Measurements from ENCODE around the gene MALRD1.

Gene MALRD1

GRCh38 chr10:19111501-19112267 is 63.1 kb downstream of the MALRD1 start:
- no peak for DNase-seq

GRCh38 chr10:19117438-19117837 is 68.8 kb downstream of the MALRD1 start:
- no peak for DNase-seq

GRCh38 chr10:19119191-19119590 is 70.6 kb downstream of the MALRD1 start:
- DNase-seq = no peak

- DNase-seq = no peak
Observed at GRCh38 chr10:19120381-19120908, 71.8 kb downstream of the MALRD1 start.

- no peak for DNase-seq
Observed at GRCh38 chr10:19133992-19134391, 85.4 kb downstream of the MALRD1 start.

GRCh38 chr10:19142967-19143366 is 94.4 kb downstream of the MALRD1 start:
- no peak for DNase-seq

GRCh38 chr10:19144206-19144605 is 95.6 kb downstream of the MALRD1 start:
- no peak for DNase-seq

GRCh38 chr10:19154375-19154774 is 105.8 kb downstream of the MALRD1 start:
- DNase-seq = no peak

- no peak for DNase-seq
Observed at GRCh38 chr10:19158358-19158757, 109.8 kb downstream of the MALRD1 start.

GRCh38 chr10:19158870-19159269 is 110.3 kb downstream of the MALRD1 start:
- DNase-seq = no peak

- DNase-seq = peak in 1 of 3 experiments; percentile 2
Observed at GRCh38 chr10:19164461-19164860, 115.9 kb downstream of the MALRD1 start.

- peak in 1 of 3 experiments; percentile 1 for DNase-seq
Observed at GRCh38 chr10:19168584-19168983, 120.0 kb downstream of the MALRD1 start.

- DNase-seq = no peak
Observed at GRCh38 chr10:19169041-19169440, 120.4 kb downstream of the MALRD1 start.

GRCh38 chr10:19169684-19170083 is 121.1 kb downstream of the MALRD1 start:
- no peak for DNase-seq

GRCh38 chr10:19178675-19179074 is 130.1 kb downstream of the MALRD1 start:
- peak in 2 of 3 experiments; percentile 23 to 60 for DNase-seq

- DNase-seq = no peak
Observed at GRCh38 chr10:19184891-19185290, 136.3 kb downstream of the MALRD1 start.

- DNase-seq = no peak
Observed at GRCh38 chr10:19194866-19195265, 146.3 kb downstream of the MALRD1 start.

- no peak for DNase-seq
Observed at GRCh38 chr10:19195698-19196097, 147.1 kb downstream of the MALRD1 start.

- no peak for DNase-seq
Observed at GRCh38 chr10:19200211-19200610, 151.6 kb downstream of the MALRD1 start.

GRCh38 chr10:19204246-19204917 is 155.8 kb downstream of the MALRD1 start:
- DNase-seq = no peak

GRCh38 chr10:19209319-19209718 is 160.7 kb downstream of the MALRD1 start:
- DNase-seq = peak in 1 of 3 experiments; percentile 4

GRCh38 chr10:19212590-19212989 is 164.0 kb downstream of the MALRD1 start:
- no peak for DNase-seq

- no peak for DNase-seq
Observed at GRCh38 chr10:19221216-19221615, 172.6 kb downstream of the MALRD1 start.

GRCh38 chr10:19226025-19226424 is 177.4 kb downstream of the MALRD1 start:
- DNase-seq = no peak
